MCF 10A (cell line): ENCODE results near the gene AKNA. TPM values are rescaled to one million over a fixed set of nuclear protein-coding genes. Genes with fewer than 3 reads are reported as not detected.
A peak's percentile ranks its signal among the peaks of the same experiment; 100 is the strongest.

ENCODE experiments used
- BruUV-seq: library from RNA; stranded (reverse); fragments of 400-500 nt; replicated peaks from 2 replicates; lab custom pipeline; 2021; lab: Mats Ljungman, UMichigan
- CTCF ChIA-PET: fragments of 300-600 bp; sonication (Branson Sonifier 250); formaldehyde crosslinking; extraction: SDS; loops from one replicate; lab custom pipeline; 2021; ENCODE audit warnings: antibody characterized with exemption, inconsistent platforms; lab: Yijun Ruan, JAX
- POLR2A ChIA-PET: fragments of 300-600, 350-650 bp; sonication (Branson Sonifier 250); formaldehyde crosslinking; extraction: SDS; loops from one replicate; lab custom pipeline; 2020; ENCODE audit warnings: antibody characterized with exemption, inconsistent platforms; lab: Yijun Ruan, JAX
- DNase-seq: peaks from one replicate; pipeline ENCODE4 v3.0.0-alpha.2; 2018; ENCODE audit not compliant: unreplicated experiment
- H3K27ac Mint-ChIP-seq: one replicate; pipeline ENCODE4 v1.8.0; 2022; ENCODE audit warnings: mild to moderate bottlenecking, low read depth, mixed read lengths; ENCODE audit not compliant: unreplicated experiment
- H3K27me3 Mint-ChIP-seq: one replicate; pipeline ENCODE4 v1.8.0; 2022; ENCODE audit warnings: mixed read lengths; ENCODE audit not compliant: insufficient read depth, unreplicated experiment
- H3K36me3 Mint-ChIP-seq: one replicate; pipeline ENCODE4 v1.8.0; 2022; ENCODE audit warnings: mild to moderate bottlenecking, moderate library complexity, mixed read lengths; ENCODE audit not compliant: insufficient read depth, unreplicated experiment
- H3K4me1 Mint-ChIP-seq: one replicate; pipeline ENCODE4 v1.8.0; 2022; ENCODE audit warnings: mixed read lengths; ENCODE audit not compliant: insufficient read depth, unreplicated experiment
- H3K4me3 Mint-ChIP-seq: one replicate; pipeline ENCODE4 v1.8.0; 2022; ENCODE audit warnings: mild to moderate bottlenecking, moderate library complexity, mixed read lengths; ENCODE audit not compliant: unreplicated experiment
- H3K9me3 Mint-ChIP-seq: one replicate; pipeline ENCODE4 v1.8.0; 2022; ENCODE audit warnings: mixed read lengths; ENCODE audit not compliant: unreplicated experiment
- CTCF ChIP-seq: fragments of 200-600 bp; IDR thresholded peaks from one replicate; pipeline ENCODE4 v1.8.0; 2022; ENCODE audit warnings: antibody characterized with exemption, mild to moderate bottlenecking; ENCODE audit not compliant: unreplicated experiment
- intact Hi-C: fragments of 100-400 bp; cut with micrococcal nuclease; formaldehyde crosslinking; loops from 2 replicates; pipeline ENCODE4 v1.14.1; 2022
- total RNA-seq: library from RNA; stranded (reverse); gene quantifications from 2 replicates; pipeline ENCODE4 v1.2.3, GENCODE V29; 2022

The AKNA gene
- total RNA-seq, 1 experiment from 2014 or later = 10.9 TPM

GRCh38 chr9:114364134-114365041 lies 23.4 kb downstream of the AKNA start:
- no peaks in the 10 kb centered on the region for H3K9me3 Mint-ChIP-seq
- ChIA-PET CTCF (interaction anchor here (0.5 to 0.6 kb wide), 2 partner anchors 87 to 137 kb away, joined by 3 read pairs; no protein-coding TSS in a partner anchor), POLR2A (interaction anchor here (0.6 to 3.1 kb wide), 6 partner anchors 9 to 236 kb away, joined by 3 to 11 read pairs (median 4); no protein-coding TSS in a partner anchor)
- peak overlapping the region; percentile 80 for H3K27ac Mint-ChIP-seq
- H3K36me3 Mint-ChIP-seq = peaks cover 14% of the 10 kb centered on the region
- H3K4me3 Mint-ChIP-seq = peak overlapping the region; percentile 25
- intact Hi-C loops = no loop called here
- TF ChIP-seq CTCF = no peak
- no TSS peak for BruUV-seq
- peaks cover 27% of the 10 kb centered on the region for H3K4me1 Mint-ChIP-seq
- H3K27me3 Mint-ChIP-seq = no peaks in the 10 kb centered on the region
- DNase-seq = peak; percentile 86

GRCh38 chr9:114363424-114363823 lies 24.4 kb downstream of the AKNA start:
- intact Hi-C loops = no loop called here
- Mint-ChIP-seq H3K36me3 (peaks cover 21% of the 10 kb centered on the region), H3K9me3 (no peaks in the 10 kb centered on the region), H3K4me1 (peaks cover 27% of the 10 kb centered on the region), H3K27ac (no peak overlapping the region), H3K27me3 (no peaks in the 10 kb centered on the region), H3K4me3 (no peak overlapping the region)
- ChIA-PET POLR2A (interaction anchor here (3.1 kb wide), 1 partner anchor 22 kb away, joined by 11 read pairs; no protein-coding TSS in a partner anchor), CTCF (interaction anchor here (0.6 kb wide), 2 partner anchors 138 to 867 kb away, joined by 3 read pairs; no protein-coding TSS in a partner anchor)
- BruUV-seq = no TSS peak
- no peak for DNase-seq
- TF ChIP-seq CTCF = no peak

GRCh38 chr9:114362394-114362793 lies 25.4 kb downstream of the AKNA start:
- intact Hi-C loops = no loop called here
- H3K4me3 Mint-ChIP-seq = no peak overlapping the region
- no peak for DNase-seq
- peaks cover 31% of the 10 kb centered on the region for H3K36me3 Mint-ChIP-seq
- BruUV-seq = no TSS peak
- peaks cover 27% of the 10 kb centered on the region for H3K4me1 Mint-ChIP-seq
- no peaks in the 10 kb centered on the region for H3K9me3 Mint-ChIP-seq
- CTCF ChIA-PET = interaction anchor here (1.6 kb wide), 2 partner anchors 10 to 291 kb away, joined by 3 to 5 read pairs; no protein-coding TSS in a partner anchor
- no peaks in the 10 kb centered on the region for H3K27me3 Mint-ChIP-seq
- POLR2A ChIA-PET = interaction anchor here (0.8 kb wide), 1 partner anchor 12 kb away, joined by 5 read pairs; no protein-coding TSS in a partner anchor
- TF ChIP-seq CTCF = no peak
- no peak overlapping the region for H3K27ac Mint-ChIP-seq

- no TSS peak for BruUV-seq
- intact Hi-C loops = no loop called here
- H3K9me3 Mint-ChIP-seq = no peaks in the 10 kb centered on the region
- no peak for TF ChIP-seq CTCF
- no peak overlapping the region for H3K4me3 Mint-ChIP-seq
- no peak overlapping the region for H3K27ac Mint-ChIP-seq
- no peaks in the 10 kb centered on the region for H3K27me3 Mint-ChIP-seq
- peaks cover 33% of the 10 kb centered on the region for H3K36me3 Mint-ChIP-seq
- POLR2A ChIA-PET = no interaction called here
- peaks cover 21% of the 10 kb centered on the region for H3K4me1 Mint-ChIP-seq
- no peak for DNase-seq
- CTCF ChIA-PET = interaction anchor here (0.8 to 1.6 kb wide), 3 partner anchors 9 to 292 kb away, joined by 3 to 5 read pairs (median 3); no protein-coding TSS in a partner anchor
Observed at GRCh38 chr9:114361542-114361941, 26.2 kb downstream of the AKNA start.
